Measurements from ENCODE around the gene ZDBF2.
"Not testable (repeated sequence)": the region's sequence is repeated elsewhere in the genome, so short reads cannot be mapped to it uniquely, and the experiment has no call there.

Gene ZDBF2

GRCh38 chr2:206324869-206325268 is 50.4 kb downstream of the ZDBF2 start:
- no peak for DNase-seq

DNA sequence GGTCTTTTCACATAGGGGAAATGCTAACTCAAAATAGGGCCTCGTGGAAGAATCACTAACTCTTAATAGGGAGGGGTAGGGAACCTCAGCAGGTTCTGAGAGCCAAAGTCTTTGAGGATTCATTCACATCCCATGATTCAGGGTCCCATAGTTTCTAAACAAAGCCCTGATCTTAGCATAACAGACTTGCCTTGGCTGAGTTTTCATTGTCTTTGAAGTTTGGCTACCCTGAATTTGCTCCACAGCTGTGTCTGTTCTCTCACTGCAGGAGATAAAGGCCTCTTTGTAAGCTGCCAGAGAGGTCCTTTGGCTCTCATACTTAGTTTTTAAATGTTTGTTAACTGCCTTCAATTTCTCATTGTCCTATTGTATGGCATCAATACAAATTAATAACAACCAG is 54.5 kb downstream of the ZDBF2 start:
- DNase-seq = no peak

DNA sequence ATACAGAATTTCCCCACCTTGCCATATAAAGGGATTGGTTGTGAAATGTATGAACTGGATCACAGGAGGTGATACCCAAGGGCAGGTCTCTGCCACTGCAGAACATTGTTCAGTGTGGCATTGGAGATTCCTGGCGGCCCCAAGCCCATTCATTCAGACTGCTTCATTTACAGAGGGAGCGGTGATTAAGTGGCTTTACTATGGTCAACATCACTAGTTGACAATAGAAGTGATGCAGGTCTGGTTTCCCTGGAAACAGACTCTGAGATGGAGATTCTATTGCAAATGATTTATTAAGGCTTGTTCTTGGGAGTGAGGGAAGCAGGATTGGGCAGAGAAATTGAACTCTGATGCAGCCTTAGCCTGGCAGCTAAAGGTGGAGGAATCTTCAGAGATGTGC is 62.4 kb downstream of the ZDBF2 start:
- no peak for DNase-seq

GRCh38 chr2:206337956-206338355 is 63.5 kb downstream of the ZDBF2 start:
- no peak for DNase-seq

DNA sequence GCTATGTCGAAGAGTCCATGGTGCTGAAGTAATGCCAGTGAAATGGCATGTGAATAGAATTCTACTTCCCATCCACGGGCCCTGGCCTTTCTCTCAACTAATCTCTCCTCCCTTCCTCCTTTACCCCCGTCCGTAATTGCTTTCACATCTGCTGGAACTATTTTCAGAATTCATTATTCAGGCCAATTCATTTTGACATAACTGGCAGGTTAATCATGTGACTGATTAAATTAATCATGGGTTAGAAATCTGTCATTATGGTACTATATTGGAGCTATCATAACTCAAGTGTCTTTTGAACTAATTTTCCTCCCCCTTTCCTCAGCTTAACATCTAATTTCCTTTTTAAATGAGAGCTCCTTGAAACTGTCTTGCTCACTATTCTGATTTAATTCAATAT is 66.9 kb downstream of the ZDBF2 start:
- DNase-seq = no peak

GRCh38 chr2:206343144-206343543 is 68.7 kb downstream of the ZDBF2 start:
- DNase-seq = no peak

DNA sequence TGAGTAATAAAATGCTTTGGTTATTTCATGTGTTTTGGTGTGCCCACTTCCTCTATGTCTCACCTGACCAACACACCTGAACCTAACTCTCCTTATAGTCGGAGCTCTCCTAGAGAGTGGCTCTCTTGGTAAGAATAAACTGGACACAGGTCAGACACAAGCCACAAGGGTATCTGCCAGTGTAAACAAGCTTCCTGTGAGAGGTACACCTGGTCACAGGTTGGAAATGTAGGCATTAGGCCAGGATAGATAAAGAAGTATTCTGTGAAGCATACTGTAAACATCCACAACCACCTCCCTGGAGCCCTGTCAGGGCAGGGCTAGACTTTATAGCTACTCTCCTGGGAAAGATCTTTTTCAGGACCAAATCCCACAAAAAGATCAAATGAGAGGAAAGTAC is 69.4 kb downstream of the ZDBF2 start:
- no peak for DNase-seq

- no peak for DNase-seq
These were observed 71.1 kb downstream of the ZDBF2 start for GRCh38 chr2:206345606-206346005.

- DNase-seq = no peak
These were observed 74.9 kb downstream of the ZDBF2 start for GRCh38 chr2:206349375-206349774.

GRCh38 chr2:206352571-206352970 is 78.1 kb downstream of the ZDBF2 start:
- no peak for DNase-seq

- peak in 1 of 2 experiments; percentile 1 for DNase-seq
These were observed 79.2 kb downstream of the ZDBF2 start for GRCh38 chr2:206353685-206354084.

GRCh38 chr2:206354129-206354528 is 79.7 kb downstream of the ZDBF2 start:
- DNase-seq = no peak

GRCh38 chr2:206356840-206357239 is 82.4 kb downstream of the ZDBF2 start:
- not testable (repeated sequence) for DNase-seq

DNA sequence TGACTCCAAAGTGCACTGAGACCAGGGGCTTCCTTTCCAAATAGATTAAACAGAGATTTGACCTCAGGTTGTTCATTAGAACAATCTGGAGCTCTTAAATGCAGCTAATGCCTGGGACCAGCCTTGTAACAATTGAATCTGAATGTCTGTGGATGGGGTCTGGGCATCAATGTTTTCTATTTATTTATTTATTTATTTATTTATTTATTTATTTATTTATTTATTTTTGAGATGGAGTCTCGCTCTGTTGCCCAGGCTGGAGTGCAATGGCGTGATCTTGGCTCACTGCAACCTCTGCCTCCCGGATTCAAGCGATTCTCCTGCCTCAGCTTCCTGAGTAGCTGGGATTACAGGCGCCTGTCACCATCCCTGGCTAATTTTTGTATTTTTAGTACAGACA is 86.4 kb downstream of the ZDBF2 start:
- DNase-seq = not testable (repeated sequence)

- DNase-seq = no peak
These were observed 87.1 kb downstream of the ZDBF2 start for GRCh38 chr2:206361407-206362045.
